Activated naive CD8-positive, alpha-beta T cell treated with anti-CD3 and anti-CD28 coated beads for 36 hours (primary cell): ENCODE data around the gene ACHE. TPM values are rescaled to one million over a fixed set of nuclear protein-coding genes. Genes with fewer than 3 reads are reported as not detected.
"Not testable (repeated sequence)": the region's sequence is repeated elsewhere in the genome, so short reads cannot be mapped to it uniquely, and the experiment has no call there.

Source experiments
- DNase-seq: peaks from one replicate; pipeline ENCODE4 v3.0.0; 2021
- H3K27ac Mint-ChIP-seq: one replicate; pipeline ENCODE4 v1.8.0; 2022; ENCODE audit warnings: mild to moderate bottlenecking, moderate library complexity, mixed read lengths
- H3K27me3 Mint-ChIP-seq: one replicate; pipeline ENCODE4 v1.8.0; 2022; ENCODE audit warnings: mild to moderate bottlenecking, mixed read lengths
- H3K36me3 Mint-ChIP-seq: one replicate; pipeline ENCODE4 v1.8.0; 2021; ENCODE audit warnings: mild to moderate bottlenecking, mixed read lengths
- H3K4me1 Mint-ChIP-seq: one replicate; pipeline ENCODE4 v1.8.0; 2021; ENCODE audit warnings: mixed read lengths
- H3K4me3 Mint-ChIP-seq: one replicate; pipeline ENCODE4 v1.8.0; 2022; ENCODE audit warnings: mild to moderate bottlenecking, moderate library complexity, mixed read lengths
- H3K9me3 Mint-ChIP-seq: one replicate; pipeline ENCODE4 v1.8.0; 2022; ENCODE audit warnings: mixed read lengths
- total RNA-seq, 2 experiments: library from RNA; stranded (reverse); gene quantifications; one replicate each; pipeline ENCODE4 v1.2.3, GENCODE V29; 2021

Gene ACHE
- total RNA-seq, 2 experiments from 2014 or later, result 0.14 TPM; not detected in 1

DNA sequence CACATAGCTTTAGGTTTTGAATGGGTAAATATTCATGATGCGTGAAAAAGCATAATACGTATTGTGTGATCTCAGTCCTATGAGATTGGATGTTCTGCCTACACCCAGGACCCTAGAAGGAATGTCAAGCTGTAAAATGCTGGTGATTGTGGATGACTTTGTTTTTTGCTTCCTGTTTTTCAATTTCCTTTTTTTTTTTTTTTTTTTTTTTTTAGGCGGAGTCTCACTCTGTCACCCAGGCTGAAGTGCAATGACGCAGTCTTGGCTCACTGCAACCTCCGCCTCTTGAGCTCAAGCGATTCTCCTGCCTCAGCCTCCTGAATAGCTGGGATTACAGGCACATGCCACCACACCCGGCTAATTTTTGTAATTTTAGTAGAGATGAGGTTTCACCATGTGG lies 14.8 kb upstream of the ACHE start:
- H3K4me3 Mint-ChIP-seq, H3K27ac Mint-ChIP-seq, H3K4me1 Mint-ChIP-seq, H3K9me3 Mint-ChIP-seq, DNase-seq, H3K36me3 Mint-ChIP-seq: not testable (repeated sequence)
- peaks cover 18% of the 10 kb centered on the region for H3K27me3 Mint-ChIP-seq

DNA sequence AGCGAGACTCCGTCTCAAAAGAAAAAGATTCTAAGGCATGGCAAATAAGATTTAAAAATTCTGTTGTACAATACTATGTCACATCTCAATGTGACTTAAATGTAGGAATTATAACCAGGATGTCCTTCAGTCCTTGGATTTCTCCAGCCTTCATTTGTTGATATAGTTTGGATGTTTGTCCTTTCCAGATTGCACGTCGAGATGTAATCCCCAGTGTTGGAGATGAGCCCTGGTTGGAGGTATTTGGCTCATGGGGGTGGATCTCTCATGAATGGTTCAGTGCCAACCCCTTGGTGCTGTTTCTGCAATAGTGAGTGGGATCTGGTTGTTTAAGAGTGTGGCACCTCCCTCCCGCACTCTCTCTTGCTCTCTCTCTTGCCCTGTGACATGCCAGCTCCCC lies 12.8 kb upstream of the ACHE start:
- Mint-ChIP-seq H3K27ac (no peak overlapping the region), H3K9me3 (no peaks in the 10 kb centered on the region), H3K4me1 (no peaks in the 10 kb centered on the region), H3K36me3 (no peaks in the 10 kb centered on the region), H3K4me3 (no peak overlapping the region), H3K27me3 (peaks cover 18% of the 10 kb centered on the region)
- DNase-seq, result no peak

DNA sequence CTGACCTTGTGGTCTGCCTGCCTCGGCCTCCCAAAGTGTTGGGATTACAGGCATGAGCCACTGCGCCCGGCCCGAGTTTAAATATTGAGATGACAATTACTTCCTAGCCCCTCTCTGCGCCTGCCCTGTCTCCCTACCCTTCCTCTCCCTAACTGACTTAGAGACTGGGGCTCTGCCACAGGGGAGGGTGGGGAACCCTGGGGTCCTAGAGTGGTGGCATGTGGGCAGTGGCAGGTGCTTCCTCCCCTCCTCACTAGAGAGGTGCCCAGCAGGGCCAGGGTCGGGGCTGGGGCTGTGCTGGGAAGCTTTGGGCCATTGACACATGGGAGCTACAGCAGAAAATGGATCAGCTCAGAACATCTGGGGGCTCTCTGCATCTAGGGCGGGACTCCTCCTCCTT lies 7.0 kb upstream of the ACHE start:
- Mint-ChIP-seq H3K27ac (no peak overlapping the region), H3K36me3 (no peaks in the 10 kb centered on the region), H3K4me3 (no peak overlapping the region), H3K27me3 (peaks cover 21% of the 10 kb centered on the region), H3K4me1 (no peaks in the 10 kb centered on the region), H3K9me3 (no peaks in the 10 kb centered on the region)
- DNase-seq, result no peak

DNA sequence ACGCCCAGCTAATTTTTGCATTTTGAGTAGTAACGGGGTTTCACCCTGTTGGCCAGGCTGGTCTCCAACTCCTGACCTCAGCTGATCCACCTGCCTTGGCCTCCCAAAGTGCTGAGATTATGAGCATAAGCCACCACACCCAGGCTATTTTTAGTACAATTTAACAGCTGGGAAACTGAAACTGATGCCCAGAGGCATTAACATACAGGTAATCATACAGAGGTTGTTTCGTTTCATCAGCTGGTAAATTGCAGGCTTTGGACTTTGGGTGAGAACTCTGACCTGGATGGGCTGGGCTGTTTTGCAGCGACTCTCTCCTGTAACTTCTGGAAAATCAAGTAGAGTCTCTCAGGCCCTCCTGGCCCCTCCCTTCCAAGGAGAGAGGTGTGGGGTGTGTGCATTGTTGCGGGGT lies 6.2 kb upstream of the ACHE start:
- DNase-seq, result no peak
- Mint-ChIP-seq H3K4me3 (no peak overlapping the region), H3K4me1 (no peaks in the 10 kb centered on the region), H3K27ac (no peak overlapping the region), H3K36me3 (no peaks in the 10 kb centered on the region), H3K9me3 (no peaks in the 10 kb centered on the region), H3K27me3 (peaks cover 27% of the 10 kb centered on the region)

DNA sequence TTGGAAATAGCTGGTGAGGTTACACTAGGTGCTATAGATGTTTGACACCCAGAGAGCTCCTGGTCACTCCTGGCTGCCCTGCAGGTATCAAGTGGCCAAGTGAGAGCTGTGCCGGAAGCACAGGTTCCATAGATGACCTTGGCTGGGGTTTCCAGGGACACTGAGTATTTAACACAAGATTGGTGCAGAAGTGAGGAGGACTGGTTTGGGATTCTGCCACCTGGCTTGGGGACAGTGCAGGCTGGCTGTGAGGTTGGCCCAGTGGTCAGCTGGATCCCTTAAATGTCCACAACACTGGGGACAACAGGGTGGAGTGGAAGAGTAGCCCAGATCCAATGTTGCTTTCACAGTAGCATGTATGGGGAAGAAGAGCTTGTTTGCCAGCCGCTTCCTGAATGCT lies 5.3 kb upstream of the ACHE start:
- H3K27me3 Mint-ChIP-seq, result peaks cover 33% of the 10 kb centered on the region
- H3K4me3 Mint-ChIP-seq, result no peak overlapping the region
- no peaks in the 10 kb centered on the region for H3K36me3 Mint-ChIP-seq
- H3K9me3 Mint-ChIP-seq, result no peaks in the 10 kb centered on the region
- H3K27ac Mint-ChIP-seq, result no peak overlapping the region
- no peak for DNase-seq
- peaks cover 4% of the 10 kb centered on the region for H3K4me1 Mint-ChIP-seq

DNA sequence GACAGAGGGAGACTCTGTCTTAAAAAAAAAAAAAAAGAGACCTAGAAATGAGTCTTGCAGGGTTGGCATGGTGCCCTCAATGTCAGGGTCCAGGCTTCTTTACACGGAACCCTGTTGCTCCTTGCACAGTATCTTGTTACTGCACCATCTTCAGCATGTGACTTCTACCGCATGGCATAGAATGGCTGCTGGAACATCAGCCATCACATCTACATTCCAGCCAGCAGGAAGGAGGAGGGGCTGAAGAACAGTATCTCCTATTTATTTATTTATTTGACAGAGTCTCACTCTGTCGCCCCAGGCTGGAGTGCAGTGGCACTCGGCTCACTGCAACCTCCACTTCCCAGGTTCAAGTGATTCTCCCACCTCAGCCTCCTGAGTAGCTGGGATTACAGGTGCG lies 3.7 kb upstream of the ACHE start:
- DNase-seq, result no peak
- H3K36me3 Mint-ChIP-seq, result no peaks in the 10 kb centered on the region
- H3K4me3 Mint-ChIP-seq, result no peak overlapping the region
- no peaks in the 10 kb centered on the region for H3K9me3 Mint-ChIP-seq
- H3K4me1 Mint-ChIP-seq, result peaks cover 6% of the 10 kb centered on the region
- H3K27ac Mint-ChIP-seq, result no peak overlapping the region
- H3K27me3 Mint-ChIP-seq, result peaks cover 36% of the 10 kb centered on the region

DNA sequence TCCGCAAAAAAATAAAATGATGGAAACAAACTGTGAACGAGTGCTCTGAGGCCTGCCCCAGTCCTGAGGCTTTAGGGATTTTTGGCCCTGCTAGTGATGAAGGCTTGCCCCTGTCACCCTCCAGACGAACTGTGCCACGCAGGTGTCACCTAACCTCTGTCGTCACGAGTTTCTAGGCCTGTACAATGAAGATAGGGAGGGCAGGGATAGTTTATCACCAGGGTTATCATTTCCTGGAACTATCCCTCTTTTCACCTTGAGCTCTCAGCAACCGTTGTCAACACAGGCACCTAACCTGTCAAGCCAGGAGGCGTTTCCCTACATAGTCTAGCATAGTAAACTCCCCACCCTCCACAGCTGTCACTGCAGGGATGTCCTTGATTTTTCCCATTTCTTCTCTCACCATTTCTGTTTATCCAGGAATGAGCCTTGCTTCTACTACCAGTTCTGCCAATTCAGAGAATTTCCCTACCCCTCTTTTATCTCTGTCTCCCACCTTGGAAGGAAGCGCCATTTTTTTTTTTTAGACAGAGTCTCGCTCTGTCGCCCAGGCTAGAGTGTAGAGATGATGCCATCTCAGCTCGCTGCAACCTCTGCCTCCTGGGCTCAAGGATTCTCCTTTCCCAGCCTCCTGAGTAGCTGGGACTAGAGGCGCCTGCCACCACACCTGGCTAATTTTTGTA lies 2.2 kb upstream of the ACHE start:
- Mint-ChIP-seq H3K27me3 (peaks cover 45% of the 10 kb centered on the region), H3K9me3 (no peaks in the 10 kb centered on the region), H3K4me1 (peaks cover 6% of the 10 kb centered on the region), H3K36me3 (no peaks in the 10 kb centered on the region), H3K27ac (no peak overlapping the region), H3K4me3 (no peak overlapping the region)
- DNase-seq, result no peak

DNA sequence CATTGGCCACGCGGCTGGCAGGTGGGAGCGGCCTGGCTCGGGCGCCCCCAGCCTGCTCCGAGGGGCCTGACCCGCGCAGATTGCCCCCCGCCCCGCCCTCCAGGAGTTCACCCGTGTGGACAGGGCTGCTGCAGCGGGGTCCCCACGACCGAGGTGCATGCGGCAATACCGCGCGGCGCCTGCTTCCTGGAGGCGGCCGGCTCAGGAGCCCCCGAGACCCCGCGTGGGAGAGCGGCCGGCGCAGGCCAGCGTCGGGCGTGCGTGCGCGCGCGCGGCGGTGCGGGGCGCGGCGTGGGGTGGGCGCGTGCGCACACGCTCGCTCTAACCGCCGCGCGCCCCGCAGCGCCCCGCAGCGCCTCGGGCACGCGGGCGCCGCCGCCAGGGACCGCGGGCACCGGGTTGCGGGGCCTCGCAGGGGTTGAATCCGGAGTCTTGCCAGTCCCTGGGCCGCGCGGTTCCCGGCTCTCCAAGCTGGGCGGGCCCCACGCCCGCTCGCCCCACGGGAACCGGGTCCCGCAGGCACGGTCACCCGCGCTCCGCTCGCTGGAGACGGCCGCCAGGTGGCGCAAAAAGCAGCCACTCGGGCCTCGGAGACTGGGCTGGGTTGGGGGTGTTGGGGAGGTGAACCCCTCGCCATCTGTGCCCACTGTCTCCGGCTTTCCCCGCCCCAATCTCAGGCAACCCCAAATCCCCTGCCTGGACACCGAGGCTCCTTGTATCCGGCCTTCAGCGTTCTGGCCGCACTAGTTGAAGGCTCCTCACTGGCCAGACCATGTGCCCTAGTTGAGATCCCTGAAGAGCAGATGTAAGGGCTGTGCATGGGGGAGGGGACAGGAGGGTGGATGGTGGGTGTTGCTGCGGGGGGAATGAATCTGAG lies 1.3 kb upstream of the ACHE start:
- H3K4me1 Mint-ChIP-seq, result peaks cover 6% of the 10 kb centered on the region
- H3K9me3 Mint-ChIP-seq, result no peaks in the 10 kb centered on the region
- H3K4me3 Mint-ChIP-seq, result peak overlapping the region; percentile 37
- peaks cover 50% of the 10 kb centered on the region for H3K27me3 Mint-ChIP-seq
- no peak overlapping the region for H3K27ac Mint-ChIP-seq
- DNase-seq, result no peak
- H3K36me3 Mint-ChIP-seq, result no peaks in the 10 kb centered on the region

DNA sequence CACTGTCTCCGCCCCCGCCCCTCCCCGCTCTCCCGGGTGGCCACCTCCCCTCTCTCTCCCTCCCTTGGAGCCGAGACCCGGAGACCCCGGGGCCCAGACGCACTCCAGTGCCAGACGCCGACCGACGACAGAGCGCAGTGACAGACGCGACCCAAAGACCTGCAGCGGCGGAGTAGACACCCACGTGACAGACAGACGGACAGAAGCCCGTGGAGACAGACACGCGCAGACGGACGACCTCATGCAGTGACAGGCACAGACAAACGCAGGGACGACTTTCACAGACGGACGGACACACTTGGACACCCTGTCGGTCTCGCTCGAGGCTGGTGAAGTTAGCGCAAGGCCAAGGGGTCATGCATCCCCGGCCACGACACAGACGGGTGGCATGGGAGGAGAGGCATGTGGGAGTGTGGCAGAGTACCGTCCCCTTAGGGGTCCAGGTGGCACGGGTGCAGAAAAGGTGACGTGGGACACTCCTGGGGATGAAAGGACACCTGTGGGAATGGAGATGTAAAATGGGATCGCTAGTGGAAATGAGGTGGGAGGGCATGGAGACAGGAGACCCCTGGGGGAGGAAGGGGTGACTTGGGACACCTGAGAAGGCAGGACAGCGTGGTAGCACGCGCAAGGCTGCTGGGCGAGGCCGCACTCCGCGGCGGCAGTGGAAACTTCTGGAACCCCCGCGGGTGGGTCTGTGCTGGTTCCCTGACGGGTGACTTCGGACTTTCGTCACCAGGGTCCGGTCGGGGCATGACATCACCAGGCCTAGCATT lies 456 bp upstream of the ACHE start:
- H3K27ac Mint-ChIP-seq, result no peak overlapping the region
- no peak for DNase-seq

DNA sequence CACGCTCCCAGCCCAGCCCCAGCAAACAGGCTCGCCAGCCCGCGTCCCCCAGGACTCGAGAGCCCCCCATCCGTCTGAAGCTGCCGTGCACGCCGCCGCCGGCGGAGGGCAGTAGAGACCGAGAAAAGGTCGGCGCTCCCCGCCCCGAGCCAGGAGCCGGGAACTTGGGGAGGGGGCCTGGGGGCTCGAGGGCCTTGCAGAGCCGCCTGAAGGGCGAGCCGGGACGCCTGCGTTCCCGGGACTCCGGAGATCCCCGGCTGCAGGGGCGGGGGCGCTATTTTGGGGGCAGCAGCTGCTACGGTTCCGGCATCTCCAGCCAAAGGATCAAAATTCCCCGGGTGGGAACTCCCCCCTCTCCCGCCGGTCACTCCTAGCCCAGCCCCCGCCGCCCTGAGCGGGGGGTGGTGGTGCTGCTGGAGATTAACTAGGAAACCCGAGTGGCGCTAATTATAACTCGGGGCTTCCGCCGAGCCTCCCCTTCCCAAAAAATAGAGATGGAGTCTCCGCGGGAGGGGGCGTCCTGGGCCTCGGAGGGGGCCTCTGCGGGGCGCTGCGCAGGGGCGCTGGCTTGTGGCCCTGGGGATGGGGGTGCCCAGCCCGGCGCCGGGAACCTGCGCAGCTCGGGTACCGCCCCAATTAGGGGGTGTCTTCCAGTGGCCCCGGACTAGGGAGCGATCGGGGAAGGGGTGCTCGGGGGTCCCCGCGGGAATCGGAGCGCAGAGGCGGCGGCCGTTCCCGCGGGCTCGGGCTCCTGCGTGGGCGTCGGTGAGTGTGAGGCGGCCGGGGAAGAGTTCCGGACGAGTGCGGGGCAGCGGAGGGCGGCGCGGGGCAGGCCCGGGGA lies 608 bp downstream of the ACHE start:
- Mint-ChIP-seq H3K9me3 (no peaks in the 10 kb centered on the region), H3K27ac (no peak overlapping the region), H3K4me3 (no peak overlapping the region), H3K36me3 (no peaks in the 10 kb centered on the region), H3K4me1 (peaks cover 13% of the 10 kb centered on the region), H3K27me3 (peaks cover 61% of the 10 kb centered on the region)
- DNase-seq, result peak; percentile 60

More for the DNA sequence above, 456 bp upstream of the ACHE start:
- peaks cover 58% of the 10 kb centered on the region for H3K27me3 Mint-ChIP-seq
- H3K4me1 Mint-ChIP-seq, result peaks cover 7% of the 10 kb centered on the region
- peak overlapping the region; percentile 56 for H3K4me3 Mint-ChIP-seq
- H3K9me3 Mint-ChIP-seq, result no peaks in the 10 kb centered on the region
- H3K36me3 Mint-ChIP-seq, result no peaks in the 10 kb centered on the region

DNA sequence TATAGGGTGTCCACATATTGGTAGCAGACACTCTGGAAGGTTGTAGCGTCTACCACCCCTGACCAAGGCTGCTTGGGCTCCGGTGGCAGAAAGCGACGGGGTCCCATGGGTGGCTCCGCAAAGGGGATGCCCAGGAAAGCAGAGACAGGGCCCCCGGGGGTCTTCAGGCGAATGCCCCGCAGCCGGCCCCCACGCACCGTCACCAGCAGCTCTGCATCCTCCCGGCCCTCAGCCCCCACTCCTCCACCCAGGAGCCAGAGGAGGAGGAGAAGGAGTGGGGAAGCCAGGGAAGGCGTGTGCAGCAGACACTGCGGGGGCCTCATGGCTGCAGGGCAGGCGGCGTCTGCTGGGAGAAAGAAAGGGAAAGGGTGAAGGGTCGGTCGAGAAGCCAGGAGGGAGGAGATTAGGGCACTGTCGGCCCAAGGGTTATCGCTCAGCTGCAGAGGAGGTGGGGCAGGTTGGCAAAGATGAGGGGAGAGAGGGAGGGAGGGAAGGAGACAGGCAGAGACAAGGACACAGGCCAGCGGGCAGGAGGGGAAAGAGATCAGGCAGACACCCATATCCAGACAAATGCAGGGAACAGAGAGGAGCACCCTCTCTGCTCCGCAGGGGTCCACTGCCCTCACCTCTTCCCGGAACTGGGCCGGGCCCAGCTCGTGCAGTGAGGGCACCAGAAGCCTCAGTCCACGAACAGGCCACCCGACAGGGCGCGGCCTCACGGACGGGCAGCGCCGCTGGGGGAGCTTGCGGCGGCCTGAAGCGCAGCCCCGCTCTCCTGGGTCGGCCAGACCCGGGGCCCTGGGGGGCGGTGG lies 1.6 kb downstream of the ACHE start:
- no peak overlapping the region for H3K27ac Mint-ChIP-seq
- peaks cover 14% of the 10 kb centered on the region for H3K4me1 Mint-ChIP-seq
- no peak for DNase-seq
- no peaks in the 10 kb centered on the region for H3K36me3 Mint-ChIP-seq
- no peaks in the 10 kb centered on the region for H3K9me3 Mint-ChIP-seq
- peaks cover 61% of the 10 kb centered on the region for H3K27me3 Mint-ChIP-seq
- H3K4me3 Mint-ChIP-seq, result no peak overlapping the region

DNA sequence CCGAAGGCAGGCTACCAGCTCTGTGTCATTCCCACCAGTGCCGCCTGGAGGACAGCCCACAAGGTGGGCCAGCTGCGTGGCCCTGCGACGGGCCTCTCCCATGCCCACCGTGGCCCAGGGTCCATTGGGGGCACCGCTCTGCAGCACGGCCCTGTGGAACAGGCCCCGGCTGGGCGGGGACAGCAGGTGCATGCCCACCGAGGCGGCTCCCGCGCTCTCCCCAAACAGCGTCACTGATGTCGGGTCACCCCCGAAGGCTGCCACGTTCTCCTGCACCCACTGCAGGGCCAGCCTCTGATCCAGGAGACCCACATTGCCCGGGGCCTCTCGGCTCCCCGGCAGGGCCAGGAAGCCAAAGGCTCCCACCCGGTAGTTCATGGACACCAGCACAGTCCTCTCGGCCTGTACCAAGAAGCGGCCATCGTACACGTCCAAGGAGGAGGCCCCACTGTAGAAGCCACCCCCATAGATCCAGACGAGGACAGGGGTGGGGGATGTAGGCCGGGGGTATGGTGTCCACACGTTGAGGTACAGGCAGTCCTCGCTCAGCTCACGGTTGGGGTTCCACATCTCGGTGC lies 2.3 kb downstream of the ACHE start:
- Mint-ChIP-seq H3K9me3 (no peaks in the 10 kb centered on the region), H3K27me3 (peaks cover 57% of the 10 kb centered on the region), H3K36me3 (peaks cover 5% of the 10 kb centered on the region), H3K4me3 (no peak overlapping the region), H3K4me1 (peaks cover 17% of the 10 kb centered on the region), H3K27ac (no peak overlapping the region)
- DNase-seq, result no peak

DNA sequence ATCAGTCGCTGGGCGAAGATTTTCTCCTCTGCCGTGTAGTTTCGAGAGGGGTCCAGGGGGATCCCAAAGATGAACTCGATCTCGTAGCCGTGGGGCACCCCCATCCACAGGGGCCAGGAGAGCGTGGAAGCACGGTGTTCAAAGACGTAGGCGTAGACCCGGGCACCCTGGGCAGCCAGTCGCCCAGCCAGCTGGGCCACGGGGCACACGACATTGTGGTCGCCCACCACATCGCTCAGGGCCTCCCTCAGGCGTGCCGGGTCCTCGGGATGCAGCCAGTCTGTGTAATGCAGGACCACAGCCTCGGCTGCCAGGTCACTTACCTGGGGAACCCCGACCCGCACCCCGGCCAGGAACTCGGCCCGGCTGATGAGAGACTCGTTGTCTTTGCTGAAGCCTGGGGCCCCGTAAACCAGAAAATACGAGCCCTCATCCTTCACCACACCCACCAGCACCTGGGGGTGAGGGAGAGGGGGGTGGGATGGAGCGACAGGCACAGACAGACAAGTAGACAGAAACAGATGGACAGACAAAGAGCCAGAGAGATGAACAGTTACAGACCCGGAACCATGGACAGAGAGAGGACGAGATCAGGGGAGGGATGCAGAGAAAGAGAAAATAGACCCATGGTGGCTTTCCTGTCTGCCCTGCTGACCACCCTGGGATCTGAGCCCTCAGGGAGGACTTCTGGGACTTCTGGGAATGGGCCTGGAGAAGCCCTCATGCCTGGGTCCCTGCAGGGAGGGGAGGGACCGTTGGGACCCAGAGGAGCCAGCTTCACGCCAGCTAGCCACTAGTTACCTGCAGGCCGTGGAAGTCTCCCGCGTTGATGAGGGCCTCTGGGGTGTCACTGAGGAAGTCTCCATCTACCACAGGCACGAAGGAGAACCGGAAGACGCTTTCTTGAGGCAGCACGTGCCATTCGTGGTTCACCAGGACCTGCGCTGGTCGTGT lies 3.0 kb downstream of the ACHE start:
- no peak overlapping the region for H3K4me3 Mint-ChIP-seq

More for the DNA sequence above, 3.0 kb downstream of the ACHE start:
- Mint-ChIP-seq H3K27me3 (peaks cover 49% of the 10 kb centered on the region), H3K9me3 (no peaks in the 10 kb centered on the region), H3K4me1 (peaks cover 24% of the 10 kb centered on the region), H3K27ac (no peak overlapping the region), H3K36me3 (peaks cover 12% of the 10 kb centered on the region)
- DNase-seq, result no peak
